HG03520 (cell line): ENCODE results near the gene DOCK11.
"Not testable (repeated sequence)": the region's sequence is repeated elsewhere in the genome, so short reads cannot be mapped to it uniquely, and the experiment has no call there.

ENCODE experiments used
- ATAC-seq: cut with Tn5 transposase; IDR thresholded peaks from one replicate; pipeline ENCODE4 v1.9.1; 2021; ENCODE audit warnings: mild to moderate bottlenecking, moderate library complexity; ENCODE audit not compliant: unreplicated experiment

DOCK11 gene

GRCh38 chrX:118729042-118729652, 233.5 kb downstream of the DOCK11 start:
- ATAC-seq: no peak

DNA sequence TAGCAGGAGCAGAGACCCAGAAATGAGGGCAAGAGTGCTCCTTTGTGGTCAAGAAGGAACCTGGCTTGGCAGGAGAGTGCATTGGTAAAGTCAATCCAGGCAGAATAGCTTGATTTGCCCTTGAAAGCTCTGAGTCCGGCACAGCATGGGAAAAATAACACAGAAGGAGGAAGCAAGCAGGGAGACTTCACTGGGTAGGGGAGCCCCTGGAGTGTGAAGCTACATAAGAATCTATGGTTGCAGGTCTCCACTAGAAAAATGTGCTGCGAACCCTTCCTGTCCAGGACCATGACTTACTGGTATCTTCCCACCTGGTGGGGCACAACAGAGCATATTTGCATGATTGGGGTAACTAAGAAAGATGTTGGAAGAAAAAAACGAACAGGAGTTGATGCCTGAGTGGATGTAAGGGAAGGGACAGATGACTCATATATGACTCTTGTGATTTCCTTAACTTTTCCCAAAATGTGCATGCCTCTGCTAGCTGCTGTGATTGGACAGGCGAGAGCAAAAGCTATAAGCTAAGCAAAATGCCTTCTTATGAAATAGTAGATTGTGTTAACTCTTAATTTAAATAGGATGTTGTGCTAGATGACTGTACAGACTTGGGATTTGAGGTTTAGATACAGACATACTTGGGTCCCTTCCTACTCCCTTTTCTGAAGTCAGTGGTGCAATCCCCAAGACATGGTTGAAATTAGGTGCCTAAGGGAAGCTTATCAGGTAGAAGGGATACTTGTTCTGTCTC, 235.1 kb downstream of the DOCK11 start:
- ATAC-seq: no peak

GRCh38 chrX:118732551-118732950, 236.9 kb downstream of the DOCK11 start:
- not testable (repeated sequence) for ATAC-seq

- ATAC-seq: no peak
Observed at GRCh38 chrX:118734909-118735308, 239.3 kb downstream of the DOCK11 start.
